NCI-H510A (cell line): Measurements from ENCODE around the gene FES.
"Not testable (repeated sequence)": the region's sequence is repeated elsewhere in the genome, so short reads cannot be mapped to it uniquely, and the experiment has no call there.

Source experiments
- DNase-seq: peaks from one replicate; lab custom pipeline; 2025; lab: John Stamatoyannopoulos, UW

Gene FES

GRCh38 chr15:90883976-90884718, at the start of gene FES:
Gene FES, plus strand, starts transcription at chr15:90884504. Its CDS starts 542 bp downstream, at chr15:90885046.
- DNase-seq: no peak

- DNase-seq: no peak
Observed at GRCh38 chr15:90834626-90835025, 49.7 kb upstream of the FES start.

DNA sequence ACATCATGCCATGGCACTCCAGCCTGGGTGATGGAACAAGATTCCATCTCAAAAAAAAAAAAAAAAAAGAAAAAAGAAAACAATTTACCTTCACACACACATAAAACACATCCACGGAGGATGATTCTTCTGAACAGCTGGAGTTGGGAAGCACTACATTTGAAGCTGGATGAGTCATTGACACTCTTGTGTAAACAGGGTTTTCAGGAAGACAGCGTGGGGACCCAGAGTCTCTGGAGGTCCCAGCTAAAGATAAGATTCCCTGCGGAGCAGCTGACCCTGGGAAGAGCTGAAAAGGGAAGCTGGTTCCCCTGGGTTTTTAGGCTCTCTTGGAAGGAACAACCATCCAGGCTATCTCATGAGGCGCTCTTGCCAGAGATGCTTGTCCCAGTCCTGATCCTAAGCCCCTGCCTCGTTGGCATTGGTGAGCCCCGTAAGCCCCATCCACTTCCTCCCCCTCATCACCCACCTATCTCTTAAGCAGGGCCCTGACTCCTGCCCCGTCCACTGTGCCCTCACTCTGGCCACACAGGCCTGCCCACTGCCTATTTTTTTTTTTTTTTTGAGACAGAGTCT, 47.9 kb upstream of the FES start:
- DNase-seq: no peak

- DNase-seq: no peak
Observed at GRCh38 chr15:90837094-90837493, 47.2 kb upstream of the FES start.

GRCh38 chr15:90838139-90838538, 46.2 kb upstream of the FES start:
- DNase-seq: no peak

GRCh38 chr15:90838544-90838943, 45.8 kb upstream of the FES start:
- DNase-seq: no peak

DNA sequence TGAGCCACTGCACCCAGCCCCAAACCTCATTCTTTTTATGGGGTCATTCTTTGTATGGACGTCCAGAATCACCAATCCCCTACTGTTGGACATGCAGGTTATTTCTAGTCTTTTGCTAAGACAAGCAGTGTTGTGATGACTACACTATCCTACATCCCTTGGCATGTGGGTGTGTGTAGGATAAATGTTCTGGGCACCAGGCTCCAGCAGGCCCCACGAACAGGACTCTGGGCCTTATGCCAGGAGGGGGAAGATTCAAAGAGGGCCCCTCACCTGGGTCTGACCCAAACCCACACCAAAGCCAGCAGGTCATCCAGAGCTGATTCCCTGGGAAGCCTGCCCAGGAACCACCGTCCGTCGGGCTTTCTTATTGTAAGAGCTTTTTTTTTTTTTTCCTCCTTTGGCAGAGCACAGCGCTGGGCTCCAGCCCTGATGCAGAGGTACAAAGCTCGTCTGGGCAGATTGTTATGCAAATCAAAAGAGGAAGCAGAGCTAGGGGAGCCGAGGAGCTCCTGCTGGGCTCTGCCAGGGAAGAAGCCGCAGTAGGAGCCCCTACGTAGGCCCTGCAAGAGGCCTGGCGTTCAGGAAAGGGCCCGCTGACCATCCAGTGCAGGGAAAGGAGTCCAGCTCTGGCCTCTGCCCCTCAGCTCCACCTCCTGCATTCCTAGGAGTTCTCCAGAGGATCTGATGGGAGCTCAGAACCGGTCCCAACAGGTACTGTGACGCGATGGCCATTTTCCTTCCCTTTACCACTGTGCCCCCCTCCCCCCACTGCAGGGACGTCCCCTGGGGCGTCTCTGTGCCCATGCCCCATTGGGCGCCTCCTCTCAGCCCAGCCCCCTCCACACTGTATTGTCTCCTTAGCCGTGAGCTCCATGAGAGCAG, 44.9 kb upstream of the FES start:
- no peak for DNase-seq

GRCh38 chr15:90840157-90840855, 44.0 kb upstream of the FES start:
- DNase-seq: no peak

DNA sequence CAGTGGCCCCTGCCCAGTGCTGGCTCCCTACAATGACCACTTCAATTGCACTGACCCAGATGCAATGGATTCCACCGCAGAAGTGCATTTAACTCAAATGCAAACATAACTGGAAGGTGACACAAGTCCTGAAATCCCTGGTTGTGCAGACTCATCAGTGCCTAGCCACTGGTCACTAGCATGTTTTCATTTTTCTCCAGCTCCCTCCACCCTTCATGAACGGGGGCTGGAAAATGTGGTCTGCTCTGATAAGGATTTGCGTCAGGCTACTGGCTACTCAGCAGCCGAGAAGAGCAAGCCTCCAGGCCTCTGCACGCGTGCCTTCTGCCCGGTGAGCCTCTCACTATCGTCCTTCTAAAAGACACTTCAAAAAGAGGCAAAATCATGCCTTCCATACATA, 43.4 kb upstream of the FES start:
- DNase-seq: no peak

DNA sequence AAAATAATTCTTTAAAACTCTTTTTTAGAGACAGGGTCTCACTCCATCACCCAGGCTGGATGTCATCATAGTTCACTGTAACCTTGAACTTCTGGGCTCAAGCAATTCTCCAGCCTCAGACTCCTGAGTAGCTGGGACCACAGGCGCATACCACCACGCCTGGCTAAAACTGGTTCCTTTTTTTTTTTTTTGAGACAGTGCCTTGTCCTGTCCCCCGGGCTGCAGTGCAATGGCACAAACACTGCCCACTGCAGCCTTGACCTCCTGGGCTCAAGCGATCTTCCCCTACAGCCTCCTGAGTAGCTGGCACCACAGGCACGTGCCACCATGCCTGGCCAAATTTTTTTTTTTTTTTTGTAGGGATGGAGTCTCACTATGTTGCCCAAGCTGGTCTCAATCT, 39.6 kb upstream of the FES start:
- DNase-seq: no peak

GRCh38 chr15:90845201-90845949, 38.9 kb upstream of the FES start:
- no peak for DNase-seq

GRCh38 chr15:90849424-90849823, 34.9 kb upstream of the FES start:
- DNase-seq: not testable (repeated sequence)

DNA sequence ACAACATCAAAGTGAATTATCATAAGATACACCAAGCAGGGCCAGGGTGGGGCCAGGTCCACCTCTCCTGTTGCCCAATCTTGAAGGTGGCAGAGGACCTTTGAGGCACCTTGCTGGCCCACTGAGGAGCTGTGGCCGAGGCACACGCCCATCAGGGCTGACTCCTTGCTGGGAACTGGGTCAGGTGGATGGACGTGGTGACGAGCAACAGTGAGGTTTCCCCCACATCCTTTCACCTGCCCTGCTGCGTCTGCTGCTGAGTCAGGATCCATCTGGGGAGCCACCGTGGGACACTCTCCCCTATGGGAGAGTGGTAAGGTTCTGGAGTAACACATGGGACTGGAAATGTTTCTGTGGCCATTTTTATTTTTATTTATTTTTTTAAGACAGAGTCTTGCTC, 33.2 kb upstream of the FES start:
- DNase-seq: no peak

DNA sequence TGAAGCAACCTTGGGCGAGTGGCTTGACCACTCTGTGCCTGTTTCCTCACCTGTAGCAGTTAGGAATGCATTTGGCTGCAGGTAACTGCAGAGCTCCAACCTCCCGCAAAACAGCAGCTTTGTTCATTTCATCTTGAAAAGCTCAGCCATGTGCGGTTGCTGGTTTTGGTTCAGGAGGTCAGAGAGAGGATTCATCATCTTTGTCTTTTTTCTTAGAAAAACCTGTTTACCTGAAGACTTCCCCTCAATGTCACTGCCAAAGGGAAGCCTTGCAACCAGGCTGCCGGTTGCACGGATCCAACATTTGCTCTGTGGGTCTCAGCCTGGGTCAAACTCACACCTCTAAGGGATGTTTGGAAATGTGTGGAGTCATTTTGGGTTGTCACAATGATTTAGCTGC, 32.4 kb upstream of the FES start:
- no peak for DNase-seq

- DNase-seq: no peak
Observed at GRCh38 chr15:90855139-90855538, 29.2 kb upstream of the FES start.

DNA sequence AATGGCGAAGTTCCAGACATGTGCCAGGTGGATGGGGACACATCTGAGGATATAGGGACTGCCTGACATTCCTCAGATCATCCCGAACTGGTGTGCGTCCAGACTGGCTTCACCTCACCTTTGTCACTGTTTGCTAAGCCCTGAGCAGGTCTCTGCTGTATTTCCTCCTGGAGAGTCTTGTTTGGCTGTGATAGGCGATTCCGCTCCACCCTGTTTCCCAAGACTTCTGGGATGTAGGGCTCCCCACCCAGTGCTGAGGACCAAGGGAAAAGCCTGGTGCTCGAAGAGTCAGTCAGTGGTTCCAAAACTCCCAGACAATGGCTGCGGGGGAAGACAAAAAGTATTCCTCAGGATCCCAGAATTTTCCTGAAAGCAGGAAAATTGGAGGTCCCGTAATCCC, 27.0 kb upstream of the FES start:
- DNase-seq: no peak

DNA sequence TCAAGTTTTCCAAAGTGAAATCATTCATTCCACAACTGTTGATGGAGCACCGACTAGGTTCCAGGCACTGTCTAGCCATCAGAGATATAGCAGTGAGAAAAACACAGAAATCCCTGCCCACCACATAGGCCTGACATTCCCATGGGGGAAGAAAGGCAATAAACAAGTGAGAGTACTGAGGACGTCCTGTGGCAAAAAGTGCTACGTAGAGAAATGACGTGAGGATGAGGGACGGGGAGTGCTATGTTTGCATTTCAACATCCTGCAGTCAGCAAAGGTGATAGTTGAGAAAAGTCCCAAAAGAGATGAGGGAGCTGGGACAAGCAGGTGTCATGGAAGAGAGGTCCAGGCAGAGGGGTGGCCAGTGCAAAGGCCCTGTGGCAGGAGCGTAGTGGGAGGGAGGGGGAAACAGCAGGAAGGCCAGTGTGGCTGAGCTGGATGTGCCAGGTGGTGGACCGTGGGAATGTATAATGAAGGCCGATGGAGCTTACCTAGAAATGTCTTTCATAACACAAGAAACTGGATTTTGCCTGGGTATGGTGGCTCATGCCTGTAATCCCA, 26.3 kb upstream of the FES start:
- no peak for DNase-seq

GRCh38 chr15:90859234-90860131, 24.8 kb upstream of the FES start:
- DNase-seq: no peak

- DNase-seq: no peak
Observed at GRCh38 chr15:90860450-90860849, 23.9 kb upstream of the FES start.
